ENCODE results near the gene SLC44A5.

- TF ChIP-seq CTCF (conservative IDR thresholded peaks at IDR 0.05; ENCODE audit: low read length) (no peak), EZH2phosphoT487 (IDR thresholded peaks at IDR 0.05; ENCODE audit: borderline replicate concordance) (no peak)
Observed at GRCh38 chr1:75292013-75292412, 318.9 kb downstream of the SLC44A5 start.
